IPS DF 4.7 (cell line): Measurements from ENCODE around the gene PTPRD.
"Not testable (repeated sequence)": the region's sequence is repeated elsewhere in the genome, so short reads cannot be mapped to it uniquely, and the experiment has no call there.

Experiments used
- DNase-seq: peaks from one replicate; pipeline ENCODE4 v3.0.0-alpha.2; 2013; ENCODE audit warnings: low spot score; ENCODE audit errors: extremely low read depth

The PTPRD gene

DNA sequence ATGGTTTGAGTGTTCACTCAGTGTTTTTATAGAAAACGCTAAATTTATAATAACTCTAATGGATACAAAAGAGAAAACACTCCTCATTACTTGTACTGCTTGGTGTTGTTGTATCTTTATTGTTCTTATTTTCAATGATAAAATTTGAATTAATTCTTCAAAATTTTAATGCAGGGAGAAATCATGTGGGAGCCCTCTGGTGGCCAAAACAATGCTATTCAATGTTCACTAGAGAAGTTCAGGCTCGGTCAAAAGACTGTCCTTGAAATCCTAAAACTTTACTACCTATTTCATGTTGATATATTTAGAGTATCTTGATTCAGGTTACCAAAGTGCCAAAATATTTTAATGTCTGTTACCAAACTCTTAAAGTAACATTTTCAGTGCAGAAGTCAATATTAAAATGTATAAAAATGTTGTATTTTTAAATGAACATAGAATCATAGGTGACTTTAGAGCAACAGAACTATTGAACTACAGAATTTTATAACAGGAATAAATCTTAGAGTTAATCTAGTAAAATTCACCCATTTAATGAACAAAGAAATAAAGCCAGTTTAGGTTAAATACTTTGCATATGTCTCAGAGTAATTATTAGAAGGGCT is 1259.8 kb downstream of the PTPRD start:
- DNase-seq: no peak

DNA sequence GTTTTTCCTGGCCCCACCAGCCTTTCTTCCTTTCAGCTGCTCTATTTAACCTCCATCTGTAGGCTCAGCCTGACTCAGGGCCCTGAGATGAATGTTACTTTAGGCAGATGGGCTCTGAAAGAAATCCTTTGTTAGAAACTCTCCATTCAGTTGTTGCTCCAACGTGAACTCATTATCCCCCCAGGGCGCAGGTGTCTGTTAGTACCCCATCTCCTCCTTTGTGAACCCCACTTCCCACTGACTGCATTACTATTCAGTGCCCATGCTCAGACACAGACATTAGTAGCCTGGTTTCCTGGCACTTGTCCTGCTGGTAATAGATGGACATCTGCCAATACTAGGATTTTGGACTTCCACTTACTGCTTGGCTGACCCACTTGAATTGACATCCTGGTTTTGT is 1271.6 kb downstream of the PTPRD start:
- DNase-seq: no peak

DNA sequence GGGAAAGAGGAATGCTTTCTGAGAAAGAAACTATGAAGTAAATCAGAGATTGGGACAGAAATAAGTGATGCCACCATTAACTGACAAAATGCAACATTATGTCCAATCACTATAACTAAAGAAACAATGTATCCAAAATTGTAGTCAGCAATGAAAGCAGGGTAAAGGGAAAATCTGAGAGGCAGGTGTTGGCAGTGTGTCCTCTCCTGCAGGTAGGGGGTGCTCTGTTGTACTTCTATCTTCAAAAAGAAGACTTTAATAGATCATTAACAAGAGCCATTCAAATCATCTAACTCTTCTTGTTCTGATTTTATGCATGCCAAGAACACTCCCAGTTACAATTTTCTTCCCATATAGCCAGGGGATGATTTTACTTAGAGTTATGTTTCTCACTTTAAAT is 1275.7 kb downstream of the PTPRD start:
- no peak for DNase-seq

DNA sequence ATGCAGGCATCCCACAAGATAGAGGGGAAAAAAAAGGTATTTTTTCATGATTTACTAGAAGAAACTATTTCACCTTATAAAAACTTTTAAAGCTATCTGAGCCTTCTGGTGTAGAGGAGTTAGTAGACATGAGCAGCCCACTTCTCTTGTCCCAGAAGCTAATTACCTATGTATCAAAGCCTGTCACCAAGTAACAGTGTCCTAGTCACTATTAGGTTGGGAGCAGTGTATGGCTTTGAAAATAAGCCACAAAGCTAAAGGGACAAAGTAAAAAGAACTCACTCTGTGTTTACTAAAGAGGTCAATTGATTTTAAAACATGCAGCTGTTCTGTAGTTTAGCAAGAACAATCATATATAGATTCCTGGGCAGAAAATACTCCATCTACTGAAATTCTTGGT is 1286.1 kb downstream of the PTPRD start:
- no peak for DNase-seq

DNA sequence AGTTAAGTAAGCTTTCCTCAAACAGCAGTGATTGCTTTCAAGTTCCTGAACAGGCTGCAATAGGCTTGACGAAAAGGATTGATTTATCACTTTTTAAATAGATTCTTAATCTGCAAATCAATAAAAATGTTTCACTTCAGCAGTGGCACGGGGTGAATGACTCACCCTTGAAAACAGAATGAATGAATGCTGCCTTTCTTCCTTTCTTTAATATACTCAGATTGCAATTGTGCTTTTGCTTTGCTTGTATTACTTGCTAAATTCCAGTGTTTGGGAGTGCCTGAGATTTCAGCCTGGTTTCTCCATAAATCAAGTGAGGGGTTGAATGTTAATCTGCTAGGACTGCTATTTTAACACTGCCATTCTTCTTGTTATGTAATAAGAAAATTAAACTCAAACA is 1293.8 kb downstream of the PTPRD start:
- DNase-seq: no peak

DNA sequence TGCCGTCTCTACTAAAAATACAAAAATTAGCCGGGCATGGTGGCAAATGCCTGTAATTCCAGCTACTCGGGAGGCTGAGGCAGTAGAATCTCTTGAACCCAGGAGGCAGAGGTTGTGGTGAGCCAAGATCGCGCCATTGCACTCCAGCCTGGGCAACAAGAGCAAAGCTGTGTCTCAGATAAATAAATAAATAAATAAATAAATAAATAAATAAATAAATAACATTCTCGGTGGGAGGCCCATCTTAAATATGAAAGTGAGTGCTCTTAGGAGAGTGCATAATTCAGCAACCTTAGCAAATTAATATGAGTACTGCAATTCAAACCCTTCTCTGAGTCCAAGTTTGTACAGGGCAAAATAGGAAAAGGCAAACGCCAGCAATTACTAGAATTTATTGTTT is 1302.1 kb downstream of the PTPRD start:
- not testable (repeated sequence) for DNase-seq

DNA sequence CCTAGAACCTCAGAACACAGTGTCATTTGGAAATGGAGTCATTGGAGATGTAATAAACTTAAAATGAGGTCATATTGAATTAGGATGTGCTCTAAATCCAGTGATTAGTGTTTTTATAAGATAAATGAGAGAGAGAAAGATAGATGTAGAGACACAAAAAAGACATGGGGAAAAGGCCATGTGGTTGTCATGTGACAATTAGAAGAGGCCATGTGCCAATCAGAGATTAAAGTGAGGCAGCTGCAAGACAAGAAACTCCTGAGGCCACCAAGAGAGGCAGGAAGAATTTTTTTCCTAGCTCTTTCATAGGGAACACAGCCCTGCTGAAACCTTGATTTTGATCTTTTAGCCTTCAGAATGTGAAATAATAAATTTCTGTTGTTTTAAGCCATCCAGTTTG is 1307.2 kb downstream of the PTPRD start:
- no peak for DNase-seq

DNA sequence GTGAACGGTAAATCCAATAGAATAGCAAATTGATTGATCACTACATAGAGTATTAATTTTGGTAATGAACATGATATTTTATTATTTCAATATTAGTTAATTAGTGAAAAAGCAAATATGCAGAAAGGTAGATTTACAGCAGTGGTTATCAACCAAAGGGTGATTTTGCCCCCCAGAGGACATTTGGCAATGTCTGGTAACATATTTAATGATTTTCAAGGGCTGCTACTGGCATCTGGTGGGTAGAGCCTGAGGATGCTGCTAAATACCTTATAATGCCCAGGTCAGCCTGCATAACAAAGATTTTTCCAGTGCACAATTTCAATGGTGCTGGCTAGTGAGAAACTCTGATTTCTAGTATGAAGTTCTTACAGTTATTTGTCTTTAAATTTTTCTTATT is 1313.7 kb downstream of the PTPRD start:
- no peak for DNase-seq

DNA sequence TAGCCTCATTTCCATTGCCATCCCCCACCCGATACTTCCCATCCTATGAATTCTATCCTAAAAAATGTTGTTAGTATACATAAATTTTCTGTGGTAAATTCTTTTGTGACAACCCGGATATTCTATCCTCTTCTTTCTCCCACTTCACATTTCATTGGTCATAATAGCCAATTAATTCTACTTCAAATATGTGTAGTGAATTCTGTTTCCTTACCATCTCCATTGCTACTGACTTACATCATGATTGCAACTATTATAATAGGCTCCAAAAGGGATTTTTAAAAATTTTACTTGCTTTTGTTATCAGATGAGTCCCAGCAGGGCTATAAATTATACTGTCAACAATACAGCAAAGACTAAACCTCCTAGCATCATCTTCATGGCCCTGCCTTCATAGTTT is 1326.8 kb downstream of the PTPRD start:
- DNase-seq: no peak

DNA sequence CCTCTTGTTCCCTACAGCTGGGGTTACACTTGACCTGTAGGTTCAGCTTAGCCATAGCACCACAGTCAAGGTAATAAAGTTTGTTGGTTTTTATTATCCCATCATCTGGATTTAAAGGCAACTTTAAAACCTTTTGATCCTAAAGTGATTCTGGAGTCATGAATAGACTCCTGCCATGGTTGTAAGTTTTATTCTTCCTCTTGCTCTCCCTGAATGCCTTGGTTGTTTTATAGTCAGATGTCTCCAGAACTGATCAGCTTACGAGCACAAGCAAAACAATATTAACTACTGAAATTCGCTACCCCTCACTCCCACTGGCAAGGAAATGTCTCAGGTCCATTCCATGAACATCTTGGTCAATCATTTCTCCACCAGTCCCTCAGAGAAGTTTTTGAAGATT is 1328.6 kb downstream of the PTPRD start:
- DNase-seq: no peak

DNA sequence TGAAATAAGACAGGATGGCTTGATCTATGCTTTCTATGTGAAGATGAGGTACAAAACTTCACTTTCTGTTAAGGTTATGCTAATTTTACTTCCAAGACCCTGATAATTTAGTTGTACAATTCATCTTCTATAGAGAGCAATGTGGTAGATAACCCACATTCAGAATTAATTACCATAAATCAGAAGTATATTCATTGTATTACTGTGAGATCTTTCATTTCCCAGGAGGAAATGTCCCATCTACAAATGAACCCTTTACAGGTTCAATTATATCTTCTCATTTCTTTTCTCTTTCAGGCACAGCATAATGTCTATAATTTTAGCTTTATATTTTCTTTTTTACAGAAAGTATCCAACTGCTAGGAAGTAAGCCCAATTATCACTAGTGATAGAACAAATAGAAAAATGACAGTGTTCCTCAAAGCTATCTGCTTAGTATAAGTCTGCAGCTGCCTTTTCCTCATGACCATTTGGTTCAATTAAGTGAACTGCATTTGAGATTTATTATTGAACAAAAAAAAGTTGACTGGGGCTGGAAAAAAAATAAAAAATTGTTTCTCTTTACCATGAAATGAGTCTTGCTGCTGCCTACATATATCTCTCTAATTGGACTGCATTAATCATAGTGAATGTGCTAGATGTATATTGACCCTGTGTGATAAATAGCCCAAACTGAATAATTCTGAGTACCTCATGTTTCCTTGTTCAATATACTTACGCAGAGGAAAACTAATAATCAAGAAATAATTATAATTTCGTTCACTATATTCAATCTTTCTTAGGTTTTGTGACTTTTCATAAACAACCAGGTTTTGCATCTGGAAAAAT is 1329.4 kb downstream of the PTPRD start:
- no peak for DNase-seq

DNA sequence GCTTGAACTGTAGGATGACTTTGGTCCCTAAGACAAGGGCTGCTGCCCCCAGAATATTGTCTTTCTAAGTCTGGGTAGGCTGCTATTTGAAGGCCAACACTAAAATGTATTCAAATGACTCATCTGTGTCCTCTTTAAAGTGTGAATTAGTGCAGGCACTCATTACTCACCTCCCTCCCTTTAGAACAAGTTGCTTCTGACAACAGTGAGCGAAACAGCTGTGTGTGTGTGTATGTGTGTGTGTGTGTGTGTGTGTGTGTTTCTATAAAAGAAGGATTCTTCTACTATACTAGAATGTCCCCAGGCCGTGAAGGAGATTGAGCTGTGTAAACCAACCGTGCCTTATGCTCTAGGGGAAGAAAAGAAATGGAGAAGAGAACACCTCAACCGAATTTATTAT is 1337.2 kb downstream of the PTPRD start:
- DNase-seq: no peak

DNA sequence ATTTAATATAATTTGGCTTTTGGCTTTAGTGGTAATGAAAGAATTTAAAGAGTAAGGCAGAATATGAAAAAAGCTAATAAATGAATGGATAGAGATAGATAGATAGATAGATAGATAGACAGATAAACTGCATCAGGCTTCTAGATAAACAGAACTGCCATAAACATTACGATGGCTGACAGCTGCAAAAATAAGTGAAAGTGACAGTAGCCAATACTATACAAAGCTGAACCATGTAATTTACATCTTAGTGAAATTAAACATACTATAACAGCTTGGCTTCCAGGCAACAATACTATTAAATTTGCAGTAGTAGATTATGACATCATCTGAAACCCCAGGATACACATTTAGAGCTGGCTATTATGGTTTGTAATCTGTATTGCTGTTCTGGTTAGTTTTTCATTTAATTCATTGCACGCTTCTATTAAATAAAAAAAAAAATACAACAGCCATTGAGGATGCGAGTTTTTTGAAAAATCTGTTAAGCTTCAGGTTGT is 1354.8 kb downstream of the PTPRD start:
- no peak for DNase-seq

DNA sequence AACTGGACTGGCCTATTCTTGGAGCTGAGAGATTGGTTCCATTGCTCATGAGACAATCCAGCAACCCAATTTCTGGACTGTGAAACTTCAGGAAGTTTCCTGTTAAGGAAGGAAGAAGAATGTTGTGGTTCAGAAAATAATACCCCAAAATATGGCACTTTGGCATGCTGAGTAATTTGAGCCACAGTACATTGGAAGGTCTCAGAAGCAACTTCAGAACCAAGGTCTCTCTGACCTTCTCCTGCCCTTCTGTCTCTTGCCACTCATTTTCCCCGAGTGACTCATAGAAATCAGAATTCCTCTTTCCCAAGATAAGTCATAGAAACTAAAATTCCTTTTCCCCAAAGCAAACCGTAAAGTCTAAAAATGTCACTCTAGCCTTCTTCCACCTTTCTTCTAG is 1366.1 kb downstream of the PTPRD start:
- no peak for DNase-seq

DNA sequence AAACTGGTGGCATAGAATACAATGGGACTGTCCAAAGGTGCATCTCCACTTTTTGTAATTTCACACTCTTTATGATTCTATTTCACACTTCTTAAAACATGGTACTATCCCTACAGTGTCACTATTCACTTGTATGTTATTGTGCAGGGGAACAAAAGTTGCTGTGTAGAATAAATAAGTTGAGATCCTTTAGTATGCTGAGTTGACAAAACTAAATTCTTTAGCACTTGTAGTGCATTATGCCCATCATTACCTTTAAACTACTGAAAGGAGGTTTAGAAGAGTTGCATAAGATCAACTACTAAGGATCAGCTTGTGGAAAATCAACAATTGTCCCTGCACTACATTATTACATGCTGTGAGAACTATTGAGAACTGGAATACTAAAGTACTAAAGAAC is 1380.9 kb downstream of the PTPRD start:
- DNase-seq: no peak

DNA sequence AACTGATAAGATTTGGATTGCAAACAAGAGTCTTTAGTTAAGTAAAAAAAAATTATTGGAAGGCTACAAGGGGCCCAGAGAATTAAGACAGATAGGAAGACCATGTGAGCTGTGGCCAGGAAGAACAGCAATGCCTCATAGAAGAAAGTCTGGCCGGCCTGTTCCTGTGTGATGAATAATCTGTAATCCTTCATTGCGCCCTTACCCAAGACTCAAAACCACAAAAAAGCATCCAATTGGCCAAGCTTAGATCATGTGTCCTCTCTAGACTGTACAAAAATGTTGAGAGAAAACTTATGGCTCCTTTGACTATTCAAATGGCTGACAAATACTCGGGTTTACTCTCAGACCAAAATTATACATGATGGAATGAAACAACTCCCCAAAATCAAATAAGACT is 1383.5 kb downstream of the PTPRD start:
- DNase-seq: no peak

DNA sequence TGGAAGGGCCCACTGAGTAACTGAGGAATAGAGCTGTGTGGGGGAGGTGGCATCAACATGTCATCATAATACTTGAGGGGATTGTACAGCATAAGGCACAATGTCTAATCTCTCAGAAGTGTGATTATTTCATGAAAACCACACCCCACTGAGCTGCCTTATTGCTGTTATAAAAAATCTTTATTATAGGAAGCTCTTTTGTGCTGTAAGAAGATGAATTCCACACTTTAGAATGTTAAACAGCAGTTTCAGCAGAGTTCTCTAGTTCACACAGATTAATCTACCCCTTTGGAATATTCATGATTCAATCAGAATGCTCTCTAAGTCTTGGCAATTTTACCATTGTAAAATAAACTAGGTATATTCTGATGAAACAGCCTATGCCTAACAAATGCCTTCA is 1389.6 kb downstream of the PTPRD start:
- DNase-seq: no peak

DNA sequence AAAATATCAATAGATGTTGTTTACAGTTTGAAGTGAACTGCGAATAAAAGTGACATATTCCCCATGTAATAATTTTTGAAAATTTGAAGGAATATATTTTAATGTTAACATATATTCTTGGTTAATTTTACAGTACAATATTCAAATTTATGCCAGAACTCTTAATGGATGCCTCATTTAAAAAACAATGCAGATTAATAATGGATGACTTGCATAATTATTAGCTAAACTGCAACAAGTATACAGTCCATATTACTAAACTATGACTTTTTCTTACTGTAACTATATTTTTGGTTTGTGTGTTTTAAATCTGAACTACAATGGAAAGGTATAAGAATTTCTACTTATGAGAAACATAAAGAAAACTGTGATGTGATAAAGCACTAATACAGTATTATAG is 1390.1 kb downstream of the PTPRD start:
- DNase-seq: no peak

DNA sequence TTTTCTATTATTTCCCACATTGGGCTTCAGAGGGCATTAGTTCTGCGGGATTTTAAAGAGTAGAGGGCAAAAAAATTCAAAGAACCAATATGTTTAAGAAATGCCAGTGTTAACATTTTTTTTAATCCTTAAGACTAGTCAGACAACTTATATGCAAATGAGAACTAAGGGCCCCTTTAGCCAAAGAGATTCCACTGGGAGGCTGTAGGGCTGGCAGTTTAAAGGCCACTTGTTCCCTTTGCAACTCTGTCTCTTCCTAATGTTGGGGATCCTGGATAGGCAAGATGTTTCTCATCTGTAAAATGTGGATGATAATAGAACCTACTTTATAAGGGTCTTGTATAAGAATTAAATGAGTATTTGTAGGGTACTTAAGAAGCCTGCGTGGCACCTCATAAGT is 1395.9 kb downstream of the PTPRD start:
- no peak for DNase-seq

DNA sequence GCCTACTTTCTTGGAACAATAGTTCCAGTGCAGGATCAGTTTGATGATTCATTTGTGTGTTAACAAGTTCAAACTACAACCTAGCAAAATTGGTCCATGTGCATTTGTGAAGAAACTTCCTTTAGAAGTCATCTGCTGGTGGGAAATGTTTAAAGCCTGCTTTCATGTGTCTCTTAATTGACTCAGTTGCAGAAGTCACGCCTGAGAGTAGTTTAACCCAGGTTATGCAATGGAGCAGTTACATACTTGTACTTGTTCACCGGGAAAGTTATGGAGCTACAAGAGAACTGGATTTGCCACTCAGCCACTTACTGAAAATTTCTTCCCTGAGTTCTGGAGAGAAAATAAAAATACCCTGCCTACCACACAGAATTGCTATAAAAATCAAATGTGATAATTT is 1397.8 kb downstream of the PTPRD start:
- no peak for DNase-seq

DNA sequence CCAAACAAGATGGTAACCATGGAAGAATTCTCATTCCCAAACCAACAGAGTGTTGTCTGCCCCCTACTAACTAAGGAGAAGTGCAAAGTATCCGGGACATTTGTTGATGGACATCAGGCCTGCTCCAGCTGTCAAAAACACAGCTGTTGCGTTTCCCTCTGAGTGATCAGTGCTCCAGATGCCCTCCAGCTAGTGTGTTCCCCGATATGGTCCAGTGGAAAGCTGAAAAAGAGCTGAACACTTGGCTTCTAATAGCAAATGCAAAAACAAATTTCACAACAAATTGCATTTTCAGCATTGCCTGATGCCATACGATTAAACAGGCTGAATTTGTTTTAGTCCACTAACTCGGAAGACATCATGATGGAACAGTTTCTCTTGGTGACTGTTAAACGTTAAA is 1398.7 kb downstream of the PTPRD start:
- DNase-seq: no peak

DNA sequence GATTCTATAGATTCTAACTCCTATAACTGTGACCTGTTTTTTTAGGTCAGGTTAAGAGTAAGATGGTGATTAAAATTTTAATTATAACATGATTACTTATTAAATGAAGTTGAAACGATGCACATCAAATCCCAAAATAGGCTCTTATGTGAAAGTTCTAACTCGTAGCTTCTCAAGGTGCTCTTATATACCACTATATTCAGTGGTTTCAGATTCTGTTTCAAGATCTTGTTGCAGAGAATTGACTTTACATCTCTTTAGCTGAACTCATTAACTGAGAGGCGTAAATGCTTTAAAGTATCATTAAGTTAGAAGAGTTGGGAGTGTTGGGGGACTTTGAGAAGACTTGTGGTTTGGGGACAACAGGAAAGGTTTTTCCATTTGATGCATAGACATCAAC is 1399.8 kb downstream of the PTPRD start:
- DNase-seq: no peak

DNA sequence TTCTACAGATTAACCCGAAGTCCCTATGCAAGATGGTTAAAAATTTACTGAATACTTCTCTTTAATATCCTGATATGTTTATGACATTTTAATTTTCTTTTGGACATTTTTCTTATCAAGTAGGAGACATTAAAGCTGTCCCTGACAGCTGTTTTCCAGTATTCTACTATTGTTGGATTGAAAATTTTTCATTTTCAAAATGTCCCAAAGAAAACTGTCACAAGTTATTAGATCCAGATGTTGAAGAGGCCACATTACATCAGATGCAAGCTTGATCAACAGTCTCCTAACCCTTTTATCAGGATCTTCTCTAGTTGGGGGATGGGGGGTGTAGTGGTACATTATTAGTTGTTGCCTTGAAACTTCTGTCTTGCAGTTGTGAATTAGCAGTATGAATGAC is 1410.5 kb downstream of the PTPRD start:
- no peak for DNase-seq
